AG09309 (cell line): ENCODE measurements around the gene IL17RC.

Experiments
- DNase-seq: peaks from one replicate; pipeline ENCODE4 v3.0.0-alpha.2; 2010; ENCODE audit warnings: low read depth
- H3K4me3 ChIP-seq: 2 replicates; pipeline ENCODE4 v1.5.1; 2011; ENCODE audit warnings: mild to moderate bottlenecking, low read depth, low read length, moderate library complexity; ENCODE audit not compliant: control insufficient read depth
- CTCF ChIP-seq: IDR thresholded peaks from 2 replicates; pipeline ENCODE4 v1.5.1; 2011; ENCODE audit warnings: mild to moderate bottlenecking, low read depth, low read length, inconsistent platforms; ENCODE audit not compliant: insufficient read depth, control insufficient read depth; ENCODE audit errors: missing control alignments

The IL17RC gene

GRCh38 chr3:9942164-9942563, 25.3 kb downstream of the IL17RC start:
- DNase-seq, result no peak

GRCh38 chr3:9942934-9943690, 26.2 kb downstream of the IL17RC start:
- H3K4me3 ChIP-seq, result no peak overlapping the region
- no peak for DNase-seq
- TF ChIP-seq CTCF, result no peak

More at GRCh38 chr3:9942164-9942563, 25.3 kb downstream of the IL17RC start:
- H3K4me3 ChIP-seq, result no peak overlapping the region
- no peak for TF ChIP-seq CTCF

GRCh38 chr3:9944271-9944670, 27.4 kb downstream of the IL17RC start:
- DNase-seq, result no peak
- no peak overlapping the region for H3K4me3 ChIP-seq
- no peak for TF ChIP-seq CTCF

- DNase-seq, result no peak
- TF ChIP-seq CTCF, result no peak
- no peak overlapping the region for H3K4me3 ChIP-seq
Observed at GRCh38 chr3:9945358-9945757, 28.5 kb downstream of the IL17RC start.

- peak; percentile 40 for DNase-seq
- peak overlapping the region; percentile 76 for H3K4me3 ChIP-seq
- peak; percentile 50 for TF ChIP-seq CTCF
Observed at GRCh38 chr3:9946112-9947024, 29.5 kb downstream of the IL17RC start.

- TF ChIP-seq CTCF, result peak; percentile 53
- H3K4me3 ChIP-seq, result peak overlapping the region; percentile 57
- peak; percentile 35 for DNase-seq
Observed at GRCh38 chr3:9947025-9947995, 30.4 kb downstream of the IL17RC start.
